PFSK-1 (cell line): ENCODE results near the gene RNF113A.

Experiments used
- REST ChIP-seq, 2 experiments: IDR thresholded peaks; 2 replicates each; pipeline versions ENCODE4 v1.6.1 to v1.8.0; 2011 to 2012; ENCODE audit warnings: low read depth in 2 of 2, low read length in 2 of 2, control low read depth in 1 of 2, inconsistent platforms in 1 of 2, mild to moderate bottlenecking in 1 of 2, moderate library complexity in 1 of 2; ENCODE audit not compliant: insufficient read depth in 1 of 2
- SIN3A ChIP-seq: IDR thresholded peaks from 2 replicates; pipeline ENCODE4 v1.6.1; 2012; ENCODE audit warnings: mild to moderate bottlenecking, low read length, moderate library complexity, borderline replicate concordance; ENCODE audit not compliant: insufficient read depth
- TAF1 ChIP-seq: IDR thresholded peaks from 2 replicates; pipeline ENCODE4 v1.6.1; 2012; ENCODE audit warnings: low read length, control low read depth, borderline replicate concordance; ENCODE audit not compliant: insufficient read depth

GRCh38 chrX:119878740-119879139, 7.2 kb upstream of the RNF113A start:
- no peak for TF ChIP-seq TAF1
- TF ChIP-seq SIN3A = no peak
- TF ChIP-seq REST (IDR thresholded peaks at IDR 0.05; ENCODE audit: insufficient read depth in 1 of 2, low read depth in 2 of 2, low read length in 2 of 2) = no peak
